Transverse colon (tissue), 4 donors: ENCODE results near the gene IL1RAPL1. TPM values are rescaled to one million over a fixed set of nuclear protein-coding genes. Genes with fewer than 3 reads are reported as not detected.

Experiments
- DNase-seq: peaks from one replicate; pipeline ENCODE4 v3.0.0-alpha.2; 2019
- H3K27ac ChIP-seq, 4 donors: fragments of 200-600 bp; sonication (generic); 2 replicates each; pipeline ENCODE4 v1.5.1; 2016 to 2018; ENCODE audit warnings: inconsistent platforms in 4 of 4
- H3K27me3 ChIP-seq: fragments of 200-600 bp; sonication (generic); 2 replicates; pipeline ENCODE4 v1.5.1; 2017; ENCODE audit warnings: inconsistent platforms
- H3K36me3 ChIP-seq, 4 donors: fragments of 200-600 bp; sonication (generic); 2 replicates each; pipeline ENCODE4 v1.5.1; 2017 to 2019; ENCODE audit warnings: inconsistent platforms in 4 of 4
- H3K4me1 ChIP-seq, 4 donors: fragments of 200-600 bp; sonication (generic); 2 replicates each; pipeline ENCODE4 v1.5.1; 2017 to 2020; ENCODE audit warnings: inconsistent platforms in 4 of 4
- H3K4me3 ChIP-seq, 4 donors: fragments of 200-600 bp; sonication (generic); 1 replicate in 1 of 4; 2 replicates in 3 of 4; pipeline versions ENCODE4 v1.5.1 to v1.6.1; 2017 to 2019; ENCODE audit warnings: inconsistent platforms in 4 of 4
- H3K9me3 ChIP-seq, 2 donors: fragments of 200-600 bp; sonication (generic); 2 replicates each; pipeline ENCODE4 v1.5.1; 2017 to 2019; ENCODE audit warnings: inconsistent platforms in 2 of 2
- EP300 ChIP-seq: sonication (generic); formaldehyde crosslinking; IDR thresholded peaks from one replicate; pipeline ENCODE4 v1.6.1; 2017; ENCODE audit warnings: antibody characterized with exemption, low read depth
- POLR2A ChIP-seq: fragments of 450-650 bp; IDR thresholded peaks from one replicate; pipeline ENCODE4 v1.6.1; 2016; ENCODE audit warnings: antibody characterized with exemption, mild to moderate bottlenecking, moderate library complexity
- POLR2AphosphoS5 ChIP-seq, 3 donors: sonication (generic); formaldehyde crosslinking; IDR thresholded peaks; one replicate each; pipeline ENCODE4 v1.6.1; 2016; ENCODE audit warnings: antibody characterized with exemption in 3 of 3
- WGBS, 2 donors: methylation state at CpG; one replicate each; pipeline ENCODE4 v1.1.5; 2018; ENCODE audit warnings: low coverage in 1 of 2; 5-methylcytosine and 5-hydroxymethylcytosine counted together
- in situ Hi-C, 4 donors: fragments of 200-750 bp; cut with MboI; loops; one replicate each; pipeline versions ENCODE4 v1.15.0 to v1.15.1; 2017; ENCODE audit warnings: low sequenced_read_pairs in 3 of 4, low pct_ligation_motif_present in 1 of 4, low pct_unique_long_range_greater_than_20kb in 1 of 4
- intact Hi-C: fragments of 100-400 bp; cut with DNase I; formaldehyde crosslinking; loops from one replicate; pipeline ENCODE4 v1.15.1; 2023; ENCODE audit warnings: low total_unique reads
- total RNA-seq, 4 donors: library from RNA; depleted of rRNA; stranded (reverse); fragments of >200 nt; gene quantifications; one replicate each; pipeline ENCODE4 v1.1.0, GENCODE V29; 2016
- TF ChIP-seq, protein P1 (sequence below), 5 experiments: fragments of 200-600 bp in 3 of 5; fragments of 450-650 bp in 2 of 5; sonication (generic) in 3 of 5; IDR thresholded peaks; 1 replicate in 2 of 5; 2 replicates in 3 of 5; pipeline ENCODE4 v1.5.1; 2016 to 2017; ENCODE audit warnings: antibody characterized with exemption in 5 of 5, inconsistent platforms in 3 of 5, mild to moderate bottlenecking in 2 of 5, moderate library complexity in 1 of 5

IL1RAPL1 gene
- total RNA-seq, 4 donors from 2014 or later = 0.14 to 0.32 (median 0.20) TPM; not detected in 1

DNA sequence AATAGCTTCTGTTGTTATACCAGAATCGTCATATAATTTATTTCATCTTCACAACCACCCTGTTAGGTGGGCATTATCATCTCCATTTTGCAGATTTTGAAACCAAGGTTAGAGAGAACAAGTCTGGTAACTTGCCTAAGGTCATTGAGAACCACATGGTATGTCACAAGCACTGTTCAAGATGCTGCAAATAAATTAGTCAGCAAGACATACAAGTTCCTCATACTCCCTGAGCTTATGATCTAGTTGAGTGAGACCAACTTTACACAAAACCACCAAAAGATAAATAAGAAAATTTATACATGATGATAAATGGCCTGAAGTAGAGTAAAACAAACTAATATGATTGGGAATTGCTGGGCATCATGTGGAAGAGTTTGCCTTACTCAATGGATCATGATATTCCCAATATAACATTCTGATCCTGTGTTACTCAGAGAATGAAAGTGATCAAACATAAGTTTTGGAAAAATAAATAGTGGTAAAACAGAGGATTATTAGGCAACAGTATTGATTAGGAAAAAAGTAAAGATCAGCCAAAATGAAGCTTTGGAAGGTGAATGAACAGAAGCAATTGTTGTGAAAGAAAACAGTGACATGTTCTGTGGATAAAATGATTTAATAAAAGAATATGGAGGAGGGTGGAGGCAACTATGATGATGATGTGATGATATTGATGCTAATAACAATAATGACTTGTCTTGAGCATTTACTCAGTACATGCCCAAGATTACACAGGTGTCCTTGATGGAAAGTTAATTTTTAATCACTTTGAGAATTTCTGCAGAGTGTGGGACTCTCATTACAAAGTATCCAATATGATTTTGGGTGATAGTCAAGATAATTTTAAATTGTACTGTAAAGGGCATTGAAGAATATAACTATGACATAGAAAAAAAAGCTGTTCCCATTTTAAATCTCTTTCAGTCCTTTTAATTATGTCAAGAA, 34.1 kb upstream of the IL1RAPL1 start:
- Histone ChIP-seq H3K27me3 (no peaks in the 10 kb centered on the region), H3K4me3 (no peak overlapping the region), H3K36me3 (no peaks in the 10 kb centered on the region), H3K4me1 (no peaks in the 10 kb centered on the region), H3K9me3 (no peaks in the 10 kb centered on the region), H3K27ac (no peak overlapping the region)
- 48 to 60% methylated on average over 1 of the region's 1 CpG for WGBS, 2 donors
- in situ Hi-C loops = no loop called here
- no peak for TF ChIP-seq EP300
- TF ChIP-seq, protein P1, sequence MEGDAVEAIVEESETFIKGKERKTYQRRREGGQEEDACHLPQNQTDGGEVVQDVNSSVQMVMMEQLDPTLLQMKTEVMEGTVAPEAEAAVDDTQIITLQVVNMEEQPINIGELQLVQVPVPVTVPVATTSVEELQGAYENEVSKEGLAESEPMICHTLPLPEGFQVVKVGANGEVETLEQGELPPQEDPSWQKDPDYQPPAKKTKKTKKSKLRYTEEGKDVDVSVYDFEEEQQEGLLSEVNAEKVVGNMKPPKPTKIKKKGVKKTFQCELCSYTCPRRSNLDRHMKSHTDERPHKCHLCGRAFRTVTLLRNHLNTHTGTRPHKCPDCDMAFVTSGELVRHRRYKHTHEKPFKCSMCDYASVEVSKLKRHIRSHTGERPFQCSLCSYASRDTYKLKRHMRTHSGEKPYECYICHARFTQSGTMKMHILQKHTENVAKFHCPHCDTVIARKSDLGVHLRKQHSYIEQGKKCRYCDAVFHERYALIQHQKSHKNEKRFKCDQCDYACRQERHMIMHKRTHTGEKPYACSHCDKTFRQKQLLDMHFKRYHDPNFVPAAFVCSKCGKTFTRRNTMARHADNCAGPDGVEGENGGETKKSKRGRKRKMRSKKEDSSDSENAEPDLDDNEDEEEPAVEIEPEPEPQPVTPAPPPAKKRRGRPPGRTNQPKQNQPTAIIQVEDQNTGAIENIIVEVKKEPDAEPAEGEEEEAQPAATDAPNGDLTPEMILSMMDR (IDR thresholded peaks at IDR 0.05) = no peak
- no peak for TF ChIP-seq POLR2AphosphoS5 (IDR thresholded peaks at IDR 0.05)
- TF ChIP-seq POLR2A = no peak
- DNase-seq = no peak
- intact Hi-C loops = no loop called here

DNA sequence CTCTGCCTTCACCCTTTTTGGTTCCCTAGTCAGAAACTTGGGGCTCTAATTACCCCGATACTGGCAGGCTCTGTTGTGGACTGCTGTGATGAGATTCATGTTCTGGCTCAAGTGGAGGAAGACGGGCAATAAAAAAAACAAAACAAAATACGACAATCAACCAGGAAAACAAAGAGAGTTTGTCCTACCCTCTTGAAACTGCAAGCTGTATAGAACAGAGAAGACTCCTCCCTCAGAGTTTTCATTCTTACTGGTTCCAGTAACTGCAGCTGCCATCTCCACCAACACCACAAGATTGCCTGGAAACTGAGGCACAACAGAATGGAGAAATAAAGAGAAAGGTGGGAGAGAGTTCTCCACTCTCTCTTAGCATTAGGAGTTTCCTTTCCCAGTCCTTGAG, 11.1 kb upstream of the IL1RAPL1 start:
- in situ Hi-C loops = no loop called here
- H3K36me3 ChIP-seq = no peaks in the 10 kb centered on the region
- WGBS, 2 donors = 56% methylated on average over 3 of the region's 3 CpGs; no CpG with 5 or more reads in 1 of the 2 donors

DNA sequence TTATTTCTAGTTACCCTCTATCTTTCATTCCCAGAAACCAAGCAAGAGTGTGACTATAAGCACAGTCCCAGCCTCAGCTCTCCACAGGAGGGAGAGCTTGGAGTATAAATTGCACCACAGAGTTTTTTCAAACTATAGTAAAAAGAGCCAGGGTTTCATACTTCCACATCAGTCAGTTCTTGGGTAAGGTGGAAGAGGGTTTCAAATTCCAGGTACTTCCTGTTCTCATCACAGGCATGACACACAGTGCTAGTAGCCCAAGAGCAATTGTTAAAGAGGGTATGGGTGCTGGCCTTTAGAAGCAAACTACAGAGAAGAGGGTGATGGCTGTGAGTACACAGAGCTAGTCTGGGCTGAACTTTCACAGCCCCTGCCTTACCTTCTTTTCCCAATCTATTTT, 5.7 kb upstream of the IL1RAPL1 start:
- in situ Hi-C loops (no loop called here), intact Hi-C loops (loop anchor here (2.0 kb wide), 1 partner anchor 47 kb away; no protein-coding TSS in a partner anchor)
- Histone ChIP-seq H3K27me3 (no peaks in the 10 kb centered on the region), H3K4me1 (no peaks in the 10 kb centered on the region), H3K4me3 (no peak overlapping the region), H3K27ac (no peak overlapping the region), H3K9me3 (no peaks in the 10 kb centered on the region), H3K36me3 (no peaks in the 10 kb centered on the region)
- no peak for TF ChIP-seq EP300
- TF ChIP-seq, protein P1 (IDR thresholded peaks at IDR 0.05) = no peak
- no peak for DNase-seq

More for the DNA sequence above, 11.1 kb upstream of the IL1RAPL1 start:
- H3K9me3 ChIP-seq = no peaks in the 10 kb centered on the region
- H3K27ac ChIP-seq = no peak overlapping the region
- no peak for DNase-seq
- intact Hi-C loops = no loop called here
- no peaks in the 10 kb centered on the region for H3K27me3 ChIP-seq
- TF ChIP-seq EP300 = no peak
- TF ChIP-seq, protein P1 (IDR thresholded peaks at IDR 0.05) = no peak
- no peak for TF ChIP-seq POLR2AphosphoS5 (IDR thresholded peaks at IDR 0.05)
- no peak for TF ChIP-seq POLR2A
- no peaks in the 10 kb centered on the region for H3K4me1 ChIP-seq
- H3K4me3 ChIP-seq = no peak overlapping the region

DNA sequence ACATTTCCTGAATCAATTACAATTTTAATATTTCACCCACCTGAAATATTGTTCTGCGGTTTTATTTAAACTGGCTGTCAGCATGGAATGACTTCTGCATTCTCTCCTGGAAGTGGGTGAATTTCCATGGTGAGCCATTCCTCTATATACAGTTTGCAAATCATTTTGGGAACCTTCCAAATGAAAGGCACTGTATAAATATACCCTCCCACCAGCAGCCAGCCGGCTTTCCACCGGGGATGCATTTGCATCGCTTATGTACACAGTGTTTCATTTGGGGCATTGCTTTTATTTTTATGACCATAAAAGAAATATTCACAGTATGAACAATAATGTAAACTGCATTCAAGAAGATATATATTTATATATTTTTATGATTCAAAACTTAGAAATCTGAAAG, 4.7 kb upstream of the IL1RAPL1 start:
- in situ Hi-C loops = no loop called here
- H3K4me1 ChIP-seq = no peaks in the 10 kb centered on the region
- H3K4me3 ChIP-seq = no peak overlapping the region
- H3K27ac ChIP-seq = no peak overlapping the region
- H3K27me3 ChIP-seq = no peaks in the 10 kb centered on the region
- H3K9me3 ChIP-seq = no peaks in the 10 kb centered on the region
- TF ChIP-seq POLR2AphosphoS5 (IDR thresholded peaks at IDR 0.05) (no peak), POLR2A (no peak), EP300 (no peak)
- TF ChIP-seq, protein P1 (IDR thresholded peaks at IDR 0.05) = no peak
- no peaks in the 10 kb centered on the region for H3K36me3 ChIP-seq
- WGBS, 2 donors = 22 to 42% methylated on average over 1 to 4 of the region's 4 CpGs
- no peak for DNase-seq
- intact Hi-C loops = no loop called here
